ENCODE data around the gene CCNG2.

- TF ChIP-seq PATZ1 (CRISPR knock-in tag; IDR thresholded peaks at IDR 0.05; ENCODE audit: borderline replicate concordance) (no peak), ZFP30 (CRISPR knock-in tag; IDR thresholded peaks at IDR 0.05) (no peak), BACH2 (CRISPR knock-in tag; IDR thresholded peaks at IDR 0.05; ENCODE audit: borderline replicate concordance) (no peak), TOX (CRISPR knock-in tag; IDR thresholded peaks at IDR 0.05; ENCODE audit: borderline replicate concordance) (no peak), ZFP3 (CRISPR knock-in tag; IDR thresholded peaks at IDR 0.05) (no peak), POU6F1 (CRISPR knock-in tag; IDR thresholded peaks at IDR 0.05; ENCODE audit: borderline replicate concordance, low read depth) (no peak), ZNF565 (CRISPR knock-in tag; conservative IDR thresholded peaks at IDR 0.05; ENCODE audit: low read depth) (no peak), ARNTL (CRISPR knock-in tag; IDR thresholded peaks at IDR 0.05; ENCODE audit: borderline replicate concordance, low read depth) (no peak), RARB (CRISPR knock-in tag; IDR thresholded peaks at IDR 0.05) (no peak), CREB5 (CRISPR knock-in tag; IDR thresholded peaks at IDR 0.05; ENCODE audit: low read depth) (no peak), PPARA (CRISPR knock-in tag; IDR thresholded peaks at IDR 0.05; ENCODE audit: borderline replicate concordance) (no peak), ZC3H10 (CRISPR knock-in tag; IDR thresholded peaks at IDR 0.05) (no peak), SNAI2 (CRISPR knock-in tag; IDR thresholded peaks at IDR 0.05) (no peak)
These were observed 39.3 kb upstream of the CCNG2 start for GRCh38 chr4:77117721-77118120.
